Thyroid gland (tissue), 4 donors: ENCODE results near the gene PROK1. TPM values are rescaled to one million over a fixed set of nuclear protein-coding genes. Genes with fewer than 3 reads are reported as not detected.
"Not testable (repeated sequence)": the region's sequence is repeated elsewhere in the genome, so short reads cannot be mapped to it uniquely, and the experiment has no call there.

Source experiments
- DNase-seq, 2 donors: peaks; one replicate each; pipeline ENCODE4 v3.0.0-alpha.2; 2019
- H3K27ac ChIP-seq, 3 donors: fragments of 200-600 bp; sonication (generic); 1 replicate in 2 of 3; 2 replicates in 1 of 3; pipeline ENCODE4 v1.5.1; 2016 to 2019; ENCODE audit warnings: mild to moderate bottlenecking in 1 of 3, moderate library complexity in 1 of 3
- H3K27me3 ChIP-seq: fragments of 200-600 bp; sonication (generic); one replicate; pipeline ENCODE4 v1.5.1; 2019
- H3K36me3 ChIP-seq, 2 donors: fragments of 200-600 bp; sonication (generic); one replicate each; pipeline ENCODE4 v1.5.1; 2016 to 2019
- H3K4me1 ChIP-seq, 2 donors: fragments of 200-600 bp; sonication (generic); one replicate each; pipeline ENCODE4 v1.5.1; 2017 to 2019
- H3K4me3 ChIP-seq, 3 donors: fragments of 200-600 bp; sonication (generic); replicated peaks in 1 of 3; 1 replicate in 2 of 3; 2 replicates in 1 of 3; pipeline ENCODE4 v1.5.1; 2016; ENCODE audit warnings: mild to moderate bottlenecking in 1 of 3
- H3K9me3 ChIP-seq: fragments of 200-600 bp; sonication (generic); one replicate; pipeline ENCODE4 v1.5.1; 2017
- POLR2A ChIP-seq, 2 donors: fragments of 450-650 bp; IDR thresholded peaks; one replicate each; pipeline ENCODE4 v1.6.1; 2017; ENCODE audit warnings: antibody characterized with exemption in 2 of 2, mild to moderate bottlenecking in 2 of 2, moderate library complexity in 1 of 2
- WGBS, 2 donors: methylation state at CpG; one replicate each; pipeline ENCODE4 v1.1.5; 2017; 5-methylcytosine and 5-hydroxymethylcytosine counted together
- intact Hi-C: fragments of 100-400 bp; cut with DNase I; formaldehyde crosslinking; loops from one replicate; pipeline ENCODE4 v1.15.1; 2023
- total RNA-seq, 4 donors: library from RNA; depleted of rRNA; stranded (reverse); fragments of >200 nt; gene quantifications; one replicate each; pipeline ENCODE4 v1.2.3, GENCODE V29; 2016
- TF ChIP-seq, protein P1 (sequence below), 6 experiments: fragments of 200-600 bp in 3 of 6; fragments of 450-650 bp in 3 of 6; sonication (generic) in 3 of 6; IDR thresholded peaks; one replicate each; pipeline ENCODE4 v1.5.1; 2016 to 2019; ENCODE audit warnings: antibody characterized with exemption in 6 of 6, mild to moderate bottlenecking in 2 of 6, inconsistent platforms in 1 of 6, moderate library complexity in 1 of 6

Gene PROK1
- total RNA-seq, 4 donors from 2014 or later = 0.33 TPM; not detected in 3

DNA sequence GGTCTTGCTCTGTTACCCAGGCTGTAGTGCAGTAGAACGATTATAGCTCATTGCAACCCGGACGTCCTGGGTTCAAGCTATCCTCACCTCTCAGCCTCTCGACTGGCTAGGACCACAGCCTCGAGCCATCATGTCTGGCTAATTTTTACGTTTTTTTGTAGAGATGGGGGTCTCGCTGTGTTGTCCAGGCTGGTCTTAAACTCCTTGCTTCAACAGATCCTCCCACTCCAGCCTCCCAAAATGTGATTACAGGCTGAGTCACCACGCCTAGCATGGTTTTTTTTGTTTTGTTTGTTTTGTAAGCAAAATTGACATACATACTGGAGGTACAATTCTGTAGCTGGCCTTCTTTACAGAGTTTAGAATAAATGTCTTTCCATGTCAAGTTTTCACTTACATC, 42.5 kb upstream of the PROK1 start:
- Histone ChIP-seq H3K27ac (no peak overlapping the region), H3K4me1 (peaks cover 12 to 18% of the 10 kb centered on the region in 2 donors), H3K27me3 (no peaks in the 10 kb centered on the region), H3K9me3 (no peaks in the 10 kb centered on the region), H3K36me3 (peaks cover 11 to 15% of the 10 kb centered on the region in 2 donors), H3K4me3 (no peak overlapping the region)
- intact Hi-C loops = loop anchor here (2.0 to 10.0 kb wide), 4 partner anchors 52 to 374 kb away; partner anchors contain the start of gene STRIP1
- DNase-seq = no peak
- 93 to 95% methylated on average over 8 of the region's 8 CpGs for WGBS, 2 donors
- no peak for TF ChIP-seq POLR2A (IDR thresholded peaks at IDR 0.05)
- TF ChIP-seq, protein P1, sequence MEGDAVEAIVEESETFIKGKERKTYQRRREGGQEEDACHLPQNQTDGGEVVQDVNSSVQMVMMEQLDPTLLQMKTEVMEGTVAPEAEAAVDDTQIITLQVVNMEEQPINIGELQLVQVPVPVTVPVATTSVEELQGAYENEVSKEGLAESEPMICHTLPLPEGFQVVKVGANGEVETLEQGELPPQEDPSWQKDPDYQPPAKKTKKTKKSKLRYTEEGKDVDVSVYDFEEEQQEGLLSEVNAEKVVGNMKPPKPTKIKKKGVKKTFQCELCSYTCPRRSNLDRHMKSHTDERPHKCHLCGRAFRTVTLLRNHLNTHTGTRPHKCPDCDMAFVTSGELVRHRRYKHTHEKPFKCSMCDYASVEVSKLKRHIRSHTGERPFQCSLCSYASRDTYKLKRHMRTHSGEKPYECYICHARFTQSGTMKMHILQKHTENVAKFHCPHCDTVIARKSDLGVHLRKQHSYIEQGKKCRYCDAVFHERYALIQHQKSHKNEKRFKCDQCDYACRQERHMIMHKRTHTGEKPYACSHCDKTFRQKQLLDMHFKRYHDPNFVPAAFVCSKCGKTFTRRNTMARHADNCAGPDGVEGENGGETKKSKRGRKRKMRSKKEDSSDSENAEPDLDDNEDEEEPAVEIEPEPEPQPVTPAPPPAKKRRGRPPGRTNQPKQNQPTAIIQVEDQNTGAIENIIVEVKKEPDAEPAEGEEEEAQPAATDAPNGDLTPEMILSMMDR (IDR thresholded peaks at IDR 0.05) = no peak

DNA sequence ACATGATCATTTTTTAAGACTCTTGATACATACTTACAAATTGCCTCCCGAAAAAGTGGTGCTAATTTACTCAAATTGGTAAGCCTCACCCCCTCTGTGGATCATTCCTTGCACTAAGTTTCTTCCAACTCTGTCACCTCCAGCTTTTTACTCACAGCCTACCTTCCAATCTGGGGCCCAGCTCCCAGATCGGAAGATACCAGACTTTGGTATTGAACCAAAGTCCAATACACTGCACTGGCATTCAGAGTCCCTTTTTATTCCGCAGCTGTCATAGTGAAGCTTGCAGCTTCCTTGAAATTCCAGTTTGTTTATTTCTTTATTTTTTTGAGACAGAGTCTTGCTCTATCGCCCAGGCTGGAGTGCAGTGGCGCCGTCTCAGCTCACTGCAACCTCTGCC, 41.6 kb upstream of the PROK1 start:
- no peaks in the 10 kb centered on the region for H3K27me3 ChIP-seq
- 94 to 97% methylated on average over 6 of the region's 6 CpGs for WGBS, 2 donors
- H3K4me3 ChIP-seq = no peak overlapping the region

DNA sequence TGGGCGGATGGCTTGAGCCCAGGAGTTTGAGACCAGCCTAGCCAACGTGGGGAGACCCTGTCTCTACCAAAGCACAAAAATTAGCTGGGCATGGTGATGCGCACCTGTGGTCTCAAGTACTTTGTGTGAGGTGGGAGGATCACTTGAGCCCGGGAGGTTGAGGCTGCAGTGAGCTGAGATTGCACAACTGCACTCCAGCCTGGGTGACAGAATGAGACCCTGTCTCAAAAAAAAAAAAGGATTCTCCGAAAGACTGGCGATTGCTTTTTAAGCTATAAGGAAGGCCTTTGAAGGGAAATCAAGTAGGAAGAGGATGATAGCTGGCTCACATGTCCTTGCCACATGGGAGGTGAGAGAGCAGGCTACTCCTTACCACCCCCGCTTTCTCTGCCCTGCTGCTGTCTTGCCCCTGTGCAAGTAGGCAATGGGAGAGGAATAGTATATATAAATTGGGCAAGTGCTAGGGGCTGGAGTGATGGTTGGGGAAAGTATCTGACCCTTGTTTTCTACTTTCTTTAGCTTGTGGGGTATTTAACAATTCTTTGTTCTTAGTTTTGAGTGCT, 39.7 kb upstream of the PROK1 start:
- no peak for DNase-seq
- 76 to 83% methylated on average over 7 of the region's 7 CpGs for WGBS, 2 donors
- intact Hi-C loops = no loop called here
- Histone ChIP-seq H3K4me3 (no peak overlapping the region), H3K27me3 (no peaks in the 10 kb centered on the region), H3K36me3 (no peaks in the 10 kb centered on the region), H3K9me3 (no peaks in the 10 kb centered on the region), H3K27ac (no peak overlapping the region), H3K4me1 (peaks cover 10 to 12% of the 10 kb centered on the region in 2 donors)
- TF ChIP-seq, protein P1 (IDR thresholded peaks at IDR 0.05) = no peak
- TF ChIP-seq POLR2A (IDR thresholded peaks at IDR 0.05) = no peak

More for the DNA sequence above, 41.6 kb upstream of the PROK1 start:
- Histone ChIP-seq H3K27ac (no peak overlapping the region), H3K36me3 (peaks cover 3 to 7% of the 10 kb centered on the region in 2 donors), H3K9me3 (no peaks in the 10 kb centered on the region), H3K4me1 (peaks cover 12 to 18% of the 10 kb centered on the region in 2 donors)
- DNase-seq = no peak
- no peak for TF ChIP-seq POLR2A (IDR thresholded peaks at IDR 0.05)
- TF ChIP-seq, protein P1 (IDR thresholded peaks at IDR 0.05) = no peak
- intact Hi-C loops = loop anchor here (2.0 to 10.0 kb wide), 4 partner anchors 51 to 375 kb away; partner anchors contain the start of gene STRIP1

DNA sequence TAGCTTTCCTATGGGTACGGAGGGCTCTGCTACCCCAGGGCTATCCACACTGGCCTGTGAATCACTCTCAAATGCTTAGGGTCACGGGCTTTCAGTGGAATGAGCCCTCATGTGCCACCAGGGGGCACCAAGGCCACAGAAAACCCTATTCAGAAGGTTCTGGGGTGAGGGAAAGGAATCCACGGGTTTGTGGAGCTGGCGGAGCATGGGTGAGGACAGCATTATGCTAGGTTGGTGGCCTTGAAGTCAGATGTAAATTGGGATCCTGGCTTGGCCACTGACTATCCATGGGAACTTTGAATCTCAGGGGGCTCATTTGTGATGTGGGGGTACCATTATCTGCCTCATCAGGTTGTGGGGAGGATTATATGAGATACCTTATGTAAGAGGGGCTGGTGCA, 38.4 kb upstream of the PROK1 start:
- H3K27me3 ChIP-seq = no peaks in the 10 kb centered on the region
- H3K4me3 ChIP-seq = no peak overlapping the region
- H3K27ac ChIP-seq = no peak overlapping the region
- H3K4me1 ChIP-seq = peaks cover 6 to 7% of the 10 kb centered on the region in 2 donors
- 29 to 37% methylated on average over 4 of the region's 4 CpGs for WGBS, 2 donors
- TF ChIP-seq POLR2A (IDR thresholded peaks at IDR 0.05) = no peak
- TF ChIP-seq, protein P1 (IDR thresholded peaks at IDR 0.05) = peak in 5 of 6 experiments; percentile 48 to 89 (median 74)
- intact Hi-C loops = no loop called here
- H3K36me3 ChIP-seq = no peaks in the 10 kb centered on the region
- no peaks in the 10 kb centered on the region for H3K9me3 ChIP-seq
- peak; percentile 74 to 82 for DNase-seq

DNA sequence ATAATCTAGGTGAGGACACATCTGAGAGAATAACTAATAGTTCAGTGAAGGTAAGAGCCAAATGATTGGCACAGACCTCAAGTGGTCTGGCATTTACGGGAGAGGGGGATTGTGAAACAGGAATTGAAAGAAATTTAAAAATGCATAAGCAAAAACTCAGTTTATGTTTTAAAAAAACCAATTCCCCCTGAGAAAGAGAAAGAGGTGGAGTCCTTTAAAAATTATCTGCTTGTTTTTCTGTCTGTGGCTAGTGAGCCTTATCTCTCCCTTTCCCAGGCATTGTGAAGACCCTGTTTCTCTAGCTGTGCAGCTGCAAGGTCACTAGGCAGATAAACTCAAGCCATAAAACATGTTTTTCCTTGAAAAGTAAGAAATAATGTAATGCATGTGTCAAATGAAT, 37.9 kb upstream of the PROK1 start:
- H3K9me3 ChIP-seq, H3K4me1 ChIP-seq, H3K36me3 ChIP-seq, H3K27ac ChIP-seq, H3K27me3 ChIP-seq, intact Hi-C loops, H3K4me3 ChIP-seq, DNase-seq: not testable (repeated sequence)
- WGBS, 2 donors = 67 to 80% methylated on average over 1 of the region's 1 CpG
